SK-N-SH (cell line): ENCODE measurements around the gene MAN2A1. TPM values are rescaled to one million over a fixed set of nuclear protein-coding genes. Genes with fewer than 3 reads are reported as not detected.

ENCODE experiments used
- CTCF ChIA-PET: fragments of 300-600, 350-600 bp; formaldehyde crosslinking; extraction: SDS; loops from one replicate; lab custom pipeline; 2021; lab: Yijun Ruan, JAX
- POLR2A ChIA-PET: fragments of 350-600 bp; sonication (Branson Sonifier 250); formaldehyde crosslinking; extraction: SDS; loops from one replicate; lab custom pipeline; 2020; ENCODE audit warnings: antibody characterized with exemption, inconsistent platforms; lab: Yijun Ruan, JAX
- DNase-seq: peaks from one replicate; pipeline ENCODE4 v3.0.0; 2012
- H2AFZ ChIP-seq: fragments of 200-600 bp; sonication (generic); 2 replicates; pipeline ENCODE4 v1.8.1; 2016; ENCODE audit warnings: antibody characterized with exemption, mild to moderate bottlenecking, low read depth
- H3F3A ChIP-seq: fragments of 200-600 bp; sonication (generic); replicated peaks from 2 replicates; pipeline ENCODE3; 2016; ENCODE audit warnings: antibody characterized with exemption, mild to moderate bottlenecking; ENCODE audit not compliant: insufficient read depth
- H3K27ac ChIP-seq, 2 experiments: fragments of 200-500 bp in 1 of 2; fragments of 200-600 bp in 1 of 2; sonication (Bioruptor generic) in 1 of 2; sonication (generic), shearing (Covaris generic) in 1 of 2; 2 replicates each; pipeline versions ENCODE4 v1.5.1 to v1.6.1; 2014 to 2016; ENCODE audit warnings: low read depth in 2 of 2, inconsistent platforms in 1 of 2, low read length in 1 of 2, mild to moderate bottlenecking in 1 of 2, mixed read lengths in 1 of 2
- H3K27me3 ChIP-seq: fragments of 200-600 bp; sonication (generic), shearing (Covaris generic); 2 replicates; pipeline ENCODE4 v1.6.1; 2016; ENCODE audit warnings: mixed run types; ENCODE audit not compliant: insufficient read depth
- H3K36me3 ChIP-seq, 2 experiments: fragments of 200-500 bp in 1 of 2; fragments of 200-600 bp in 1 of 2; sonication (Bioruptor generic) in 1 of 2; sonication (generic) in 1 of 2; replicated peaks in 1 of 2; 2 replicates each; pipeline versions ENCODE3 to v1.5.1; 2014 to 2016; ENCODE audit warnings: low read length in 1 of 2, mild to moderate bottlenecking in 1 of 2; ENCODE audit not compliant: insufficient read depth in 2 of 2, control insufficient read depth in 1 of 2
- H3K4me1 ChIP-seq, 2 experiments: fragments of 200-500 bp in 1 of 2; fragments of 200-600 bp in 1 of 2; sonication (Bioruptor generic) in 1 of 2; sonication (generic), shearing (Covaris generic) in 1 of 2; 2 replicates each; pipeline versions ENCODE4 v1.5.1 to v1.6.1; 2014 to 2016; ENCODE audit warnings: low read depth in 1 of 2, low read length in 1 of 2, mixed run types in 1 of 2; ENCODE audit not compliant: insufficient read depth in 2 of 2, control insufficient read depth in 1 of 2
- H3K4me2 ChIP-seq: fragments of 200-600 bp; sonication (generic), shearing (Covaris generic); 2 replicates; pipeline ENCODE4 v1.6.1; 2017; ENCODE audit warnings: mixed run types
- H3K4me3 ChIP-seq, 2 experiments: fragments of 200-500 bp in 1 of 2; fragments of 200-600 bp in 1 of 2; sonication (Bioruptor generic) in 1 of 2; sonication (generic), shearing (Covaris generic) in 1 of 2; 2 replicates each; pipeline versions ENCODE4 v1.5.1 to v1.8.1; 2014 to 2016; ENCODE audit warnings: low read depth in 2 of 2, inconsistent platforms in 1 of 2, low read length in 1 of 2, mild to moderate bottlenecking in 1 of 2, mixed read lengths in 1 of 2, moderate library complexity in 1 of 2
- H3K79me2 ChIP-seq: fragments of 200-600 bp; sonication (generic); 2 replicates; pipeline ENCODE4 v1.8.1; 2017; ENCODE audit warnings: mild to moderate bottlenecking; ENCODE audit not compliant: insufficient read depth
- H3K9ac ChIP-seq: fragments of 200-600 bp; sonication (generic); 2 replicates; pipeline ENCODE4 v1.6.1; 2017; ENCODE audit warnings: mixed run types
- H3K9me2 ChIP-seq: fragments of 200-600 bp; sonication (generic); 2 replicates; pipeline ENCODE4 v1.6.1; 2017; ENCODE audit warnings: mixed run types
- H3K9me3 ChIP-seq: fragments of 200-600 bp; sonication (generic); 2 replicates; pipeline ENCODE4 v1.6.1; 2017; ENCODE audit warnings: mixed run types, mild to moderate bottlenecking, moderate library complexity
- H4K20me1 ChIP-seq: fragments of 200-600 bp; sonication (generic); 2 replicates; pipeline ENCODE4 v1.6.1; 2017; ENCODE audit warnings: mild to moderate bottlenecking, mixed run types; ENCODE audit not compliant: insufficient read depth
- EP300 ChIP-seq, 2 experiments: IDR thresholded peaks; 2 replicates each; pipeline versions ENCODE4 v1.4.0 to v1.6.1; 2012; ENCODE audit warnings: borderline replicate concordance in 1 of 2, low read depth in 1 of 2, low read length in 1 of 2
- EZH2phosphoT487 ChIP-seq: fragments of 200-600 bp; sonication (generic); IDR thresholded peaks from 2 replicates; pipeline ENCODE4 v1.6.1; 2017; ENCODE audit warnings: low read depth, mixed run types, mild to moderate bottlenecking, antibody characterized with exemption, moderate library complexity, borderline replicate concordance
- FOSL2 ChIP-seq: IDR thresholded peaks from 2 replicates; pipeline ENCODE4 v1.4.0; 2012; ENCODE audit warnings: low read depth, mild to moderate bottlenecking, moderate library complexity, borderline replicate concordance
- FOXM1 ChIP-seq: IDR thresholded peaks from 2 replicates; pipeline ENCODE4 v1.4.0; 2012; ENCODE audit warnings: low read depth, mild to moderate bottlenecking
- GABPA ChIP-seq: IDR thresholded peaks from 2 replicates; pipeline ENCODE4 v1.4.0; 2012; ENCODE audit warnings: low read depth, mild to moderate bottlenecking
- JUND ChIP-seq: IDR thresholded peaks from 2 replicates; pipeline ENCODE4 v1.4.0; 2012
- MEF2A ChIP-seq: IDR thresholded peaks from 2 replicates; pipeline ENCODE4 v1.4.0; 2012; ENCODE audit warnings: low read depth, borderline replicate concordance
- NFIC ChIP-seq: IDR thresholded peaks from 2 replicates; pipeline ENCODE4 v1.4.0; 2012; ENCODE audit warnings: borderline replicate concordance
- NRF1 ChIP-seq: IDR thresholded peaks from 2 replicates; pipeline ENCODE4 v1.6.1; 2012; ENCODE audit warnings: low read depth, mild to moderate bottlenecking, low read length
- POLR2AphosphoS5 ChIP-seq: IDR thresholded peaks from 2 replicates; pipeline ENCODE4 v1.6.1; 2012; ENCODE audit warnings: low read depth, low read length
- RXRA ChIP-seq: IDR thresholded peaks from 2 replicates; pipeline ENCODE4 v1.4.0; 2012; ENCODE audit warnings: low read depth, mild to moderate bottlenecking, borderline replicate concordance
- TCF12 ChIP-seq: IDR thresholded peaks from 2 replicates; pipeline ENCODE4 v1.4.0; 2012
- TEAD4 ChIP-seq: IDR thresholded peaks from 2 replicates; pipeline ENCODE4 v1.4.0; 2012; ENCODE audit warnings: mild to moderate bottlenecking, borderline replicate concordance; ENCODE audit not compliant: insufficient read depth
- USF2 ChIP-seq: fragments of 150-350 bp; IDR thresholded peaks from 2 replicates; pipeline ENCODE4 v1.6.1; 2017; ENCODE audit warnings: antibody characterized with exemption, low read length, low read depth, borderline replicate concordance
- WGBS: methylation state at CpG from one replicate; pipeline ENCODE4 v1.1.6; 2017; ENCODE audit warnings: low lambda C conversion rate; 5-methylcytosine and 5-hydroxymethylcytosine counted together
- polyA plus RNA-seq, 3 experiments: library from polyadenylated mRNA; depleted of rRNA; stranded (reverse); fragments of >200 nt; gene quantifications; 2 replicates each; pipeline ENCODE4 v1.2.3, GENCODE V29; 2012
- TF ChIP-seq, protein P1 (sequence below): IDR thresholded peaks from 2 replicates; pipeline ENCODE4; 2012
- TF ChIP-seq, protein P2 (sequence below): IDR thresholded peaks from 2 replicates; pipeline ENCODE4 v1.6.1; 2012; ENCODE audit warnings: mild to moderate bottlenecking, low read depth, low read length, moderate library complexity

The MAN2A1 gene
- polyA plus RNA-seq, 1 of the 3 experiments (the other 2 are of a cell fraction): 19.7 TPM

GRCh38 chr5:109865637-109866036, 175.9 kb downstream of the MAN2A1 start (continued):
- TF ChIP-seq USF2: no peak
- TF ChIP-seq, all 33 proteins: peak for 7

DNA sequence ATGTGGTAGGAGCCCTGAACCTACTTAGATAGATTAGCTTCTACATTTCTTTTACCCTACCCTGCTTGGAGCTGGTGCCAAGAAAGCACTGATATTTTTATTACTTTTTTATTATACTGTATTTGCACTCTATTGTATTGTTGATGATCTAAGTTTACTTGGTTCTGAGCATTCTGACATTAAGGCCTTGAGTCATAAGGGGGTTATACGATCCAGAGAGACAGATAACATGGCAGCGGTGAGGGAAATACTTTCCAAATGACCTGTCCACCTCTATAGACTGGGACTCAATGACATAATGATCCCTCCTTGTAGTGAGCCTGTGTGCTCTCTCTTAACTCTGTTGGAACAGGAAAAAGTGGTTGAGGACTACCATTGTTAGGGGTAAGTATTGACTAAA, 176.3 kb downstream of the MAN2A1 start:
- Histone ChIP-seq H3K9me2 (no peaks in the 10 kb centered on the region), H3K27ac (peak overlapping the region; percentile 39 to 90; a peak in 3 of 4 replicates), H3F3A (peaks cover 29% of the 10 kb centered on the region), H3K36me3 (peaks cover 14 to 16% of the 10 kb centered on the region in 2 experiments), H4K20me1 (no peaks in the 10 kb centered on the region), H3K4me2 (peak overlapping the region; percentile 51; the same call in 1 of the 2 replicates), H3K4me1 (peaks cover 2 to 34% of the 10 kb centered on the region in 2 experiments), H3K9ac (no peak overlapping the region), H3K4me3 (no peak overlapping the region), H3K9me3 (no peaks in the 10 kb centered on the region), H3K27me3 (no peaks in the 10 kb centered on the region), H2AFZ (no peak overlapping the region), H3K79me2 (no peaks in the 10 kb centered on the region)
- CTCF ChIA-PET: no interaction called here
- 9% methylated on average over 2 of the region's 2 CpGs for WGBS
- TF ChIP-seq, protein P1, sequence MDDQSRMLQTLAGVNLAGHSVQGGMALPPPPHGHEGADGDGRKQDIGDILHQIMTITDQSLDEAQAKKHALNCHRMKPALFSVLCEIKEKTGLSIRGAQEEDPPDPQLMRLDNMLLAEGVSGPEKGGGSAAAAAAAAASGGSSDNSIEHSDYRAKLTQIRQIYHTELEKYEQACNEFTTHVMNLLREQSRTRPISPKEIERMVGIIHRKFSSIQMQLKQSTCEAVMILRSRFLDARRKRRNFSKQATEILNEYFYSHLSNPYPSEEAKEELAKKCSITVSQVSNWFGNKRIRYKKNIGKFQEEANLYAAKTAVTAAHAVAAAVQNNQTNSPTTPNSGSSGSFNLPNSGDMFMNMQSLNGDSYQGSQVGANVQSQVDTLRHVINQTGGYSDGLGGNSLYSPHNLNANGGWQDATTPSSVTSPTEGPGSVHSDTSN: peak; percentile 81
- TF ChIP-seq, protein P2, sequence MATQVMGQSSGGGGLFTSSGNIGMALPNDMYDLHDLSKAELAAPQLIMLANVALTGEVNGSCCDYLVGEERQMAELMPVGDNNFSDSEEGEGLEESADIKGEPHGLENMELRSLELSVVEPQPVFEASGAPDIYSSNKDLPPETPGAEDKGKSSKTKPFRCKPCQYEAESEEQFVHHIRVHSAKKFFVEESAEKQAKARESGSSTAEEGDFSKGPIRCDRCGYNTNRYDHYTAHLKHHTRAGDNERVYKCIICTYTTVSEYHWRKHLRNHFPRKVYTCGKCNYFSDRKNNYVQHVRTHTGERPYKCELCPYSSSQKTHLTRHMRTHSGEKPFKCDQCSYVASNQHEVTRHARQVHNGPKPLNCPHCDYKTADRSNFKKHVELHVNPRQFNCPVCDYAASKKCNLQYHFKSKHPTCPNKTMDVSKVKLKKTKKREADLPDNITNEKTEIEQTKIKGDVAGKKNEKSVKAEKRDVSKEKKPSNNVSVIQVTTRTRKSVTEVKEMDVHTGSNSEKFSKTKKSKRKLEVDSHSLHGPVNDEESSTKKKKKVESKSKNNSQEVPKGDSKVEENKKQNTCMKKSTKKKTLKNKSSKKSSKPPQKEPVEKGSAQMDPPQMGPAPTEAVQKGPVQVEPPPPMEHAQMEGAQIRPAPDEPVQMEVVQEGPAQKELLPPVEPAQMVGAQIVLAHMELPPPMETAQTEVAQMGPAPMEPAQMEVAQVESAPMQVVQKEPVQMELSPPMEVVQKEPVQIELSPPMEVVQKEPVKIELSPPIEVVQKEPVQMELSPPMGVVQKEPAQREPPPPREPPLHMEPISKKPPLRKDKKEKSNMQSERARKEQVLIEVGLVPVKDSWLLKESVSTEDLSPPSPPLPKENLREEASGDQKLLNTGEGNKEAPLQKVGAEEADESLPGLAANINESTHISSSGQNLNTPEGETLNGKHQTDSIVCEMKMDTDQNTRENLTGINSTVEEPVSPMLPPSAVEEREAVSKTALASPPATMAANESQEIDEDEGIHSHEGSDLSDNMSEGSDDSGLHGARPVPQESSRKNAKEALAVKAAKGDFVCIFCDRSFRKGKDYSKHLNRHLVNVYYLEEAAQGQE: no peak
- TF ChIP-seq TEAD4 (peak; percentile 79), POLR2AphosphoS5 (0 out of 2 replicates have a peak, but pooled peaks have one; percentile 51), EP300 (IDR thresholded peaks at IDR 0.05; ENCODE audit: borderline replicate concordance in 1 of 2, low read depth in 1 of 2, low read length in 1 of 2) (peak in 1 of 2 experiments; percentile 83; a peak in 2 of 4 replicates), NFIC (peak; percentile 65), JUND (peak; percentile 82), FOSL2 (peak; percentile 82), EZH2phosphoT487 (no peak), RXRA (0 out of 2 replicates have a peak, but pooled peaks have one; percentile 61), FOXM1 (0 out of 2 replicates have a peak, but pooled peaks have one; percentile 27), GABPA (no peak), TCF12 (peak; percentile 83), MEF2A (0 out of 2 replicates have a peak, but pooled peaks have one; percentile 8), NRF1 (no peak)
- POLR2A ChIA-PET: interaction anchor here (1.1 kb wide), 1 partner anchor 22 kb away, joined by 3 read pairs; no protein-coding TSS in a partner anchor
- DNase-seq: no peak
